B cell (primary cell): ENCODE measurements around the gene ZNF836.

ENCODE experiments used
- EZH2 ChIP-seq: IDR thresholded peaks from 2 replicates; pipeline ENCODE4 v1.6.1; 2012; ENCODE audit warnings: borderline replicate concordance, low read depth, mild to moderate bottlenecking, moderate library complexity, low read length; ENCODE audit not compliant: insufficient read depth, poor library complexity, severe bottlenecking
- TF ChIP-seq, protein P1 (sequence below): fragments of 200-600 bp; IDR thresholded peaks from one replicate; pipeline ENCODE4 v1.8.0; 2022; ENCODE audit warnings: antibody characterized with exemption, mild to moderate bottlenecking

DNA sequence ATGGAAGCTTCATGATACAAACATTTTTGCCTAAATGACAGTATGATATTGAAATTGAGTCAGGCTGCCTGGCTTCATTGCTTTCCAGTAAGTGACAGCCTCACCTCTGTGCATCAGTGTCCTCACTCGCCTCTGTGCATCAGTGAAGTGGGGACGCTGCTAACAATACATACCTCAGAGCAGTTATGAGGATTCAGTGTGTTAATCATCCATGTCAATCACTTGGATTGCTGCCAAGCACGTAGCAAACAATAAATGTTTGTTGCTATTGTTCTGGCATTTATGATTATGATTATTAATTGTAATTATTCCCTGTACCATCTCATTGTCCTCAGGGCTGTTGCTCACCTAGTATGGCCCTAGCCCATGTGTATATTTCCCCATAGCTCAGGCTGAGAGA, 27.3 kb upstream of the ZNF836 start:
- TF ChIP-seq, protein P1, sequence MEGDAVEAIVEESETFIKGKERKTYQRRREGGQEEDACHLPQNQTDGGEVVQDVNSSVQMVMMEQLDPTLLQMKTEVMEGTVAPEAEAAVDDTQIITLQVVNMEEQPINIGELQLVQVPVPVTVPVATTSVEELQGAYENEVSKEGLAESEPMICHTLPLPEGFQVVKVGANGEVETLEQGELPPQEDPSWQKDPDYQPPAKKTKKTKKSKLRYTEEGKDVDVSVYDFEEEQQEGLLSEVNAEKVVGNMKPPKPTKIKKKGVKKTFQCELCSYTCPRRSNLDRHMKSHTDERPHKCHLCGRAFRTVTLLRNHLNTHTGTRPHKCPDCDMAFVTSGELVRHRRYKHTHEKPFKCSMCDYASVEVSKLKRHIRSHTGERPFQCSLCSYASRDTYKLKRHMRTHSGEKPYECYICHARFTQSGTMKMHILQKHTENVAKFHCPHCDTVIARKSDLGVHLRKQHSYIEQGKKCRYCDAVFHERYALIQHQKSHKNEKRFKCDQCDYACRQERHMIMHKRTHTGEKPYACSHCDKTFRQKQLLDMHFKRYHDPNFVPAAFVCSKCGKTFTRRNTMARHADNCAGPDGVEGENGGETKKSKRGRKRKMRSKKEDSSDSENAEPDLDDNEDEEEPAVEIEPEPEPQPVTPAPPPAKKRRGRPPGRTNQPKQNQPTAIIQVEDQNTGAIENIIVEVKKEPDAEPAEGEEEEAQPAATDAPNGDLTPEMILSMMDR = no peak
- TF ChIP-seq EZH2 = no peak
